A673 (cell line): ENCODE results near the gene TXNDC8.

Experiments
- EZH2 ChIP-seq: fragments of 200-600 bp; sonication (generic); IDR thresholded peaks from 2 replicates; pipeline ENCODE4 v1.6.1; 2017; ENCODE audit warnings: borderline replicate concordance, low read depth, mild to moderate bottlenecking, mixed read lengths, antibody characterized with exemption, low read length; ENCODE audit not compliant: poor library complexity, severe bottlenecking
- TF ChIP-seq, protein P1 (sequence below): fragments of 300-800, 200-600 bp; sonication (generic); conservative IDR thresholded peaks from 2 replicates; pipeline ENCODE4 v1.5.1; 2017; ENCODE audit warnings: low read depth, mild to moderate bottlenecking, antibody characterized with exemption, low read length, moderate library complexity, mixed read lengths

DNA sequence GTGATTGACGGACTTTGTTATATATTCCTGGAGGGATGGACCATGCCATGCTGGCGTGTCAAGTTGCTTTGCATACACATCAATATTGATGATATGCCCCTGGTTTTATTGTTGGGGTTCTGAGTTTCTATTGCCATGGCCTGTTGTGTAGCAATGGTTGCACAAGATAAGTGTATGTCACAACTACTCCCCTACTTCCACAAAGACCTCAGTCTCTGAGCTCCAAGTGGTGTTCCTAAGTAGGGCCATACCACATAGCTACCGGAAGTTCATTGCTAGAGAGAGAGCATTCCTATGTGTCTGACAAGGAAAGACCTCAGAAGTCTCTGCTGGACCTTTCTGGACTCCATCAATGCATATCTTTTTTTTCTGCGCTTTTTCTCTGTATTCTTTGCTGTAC lies 19.8 kb downstream of the TXNDC8 start:
- TF ChIP-seq, protein P1, sequence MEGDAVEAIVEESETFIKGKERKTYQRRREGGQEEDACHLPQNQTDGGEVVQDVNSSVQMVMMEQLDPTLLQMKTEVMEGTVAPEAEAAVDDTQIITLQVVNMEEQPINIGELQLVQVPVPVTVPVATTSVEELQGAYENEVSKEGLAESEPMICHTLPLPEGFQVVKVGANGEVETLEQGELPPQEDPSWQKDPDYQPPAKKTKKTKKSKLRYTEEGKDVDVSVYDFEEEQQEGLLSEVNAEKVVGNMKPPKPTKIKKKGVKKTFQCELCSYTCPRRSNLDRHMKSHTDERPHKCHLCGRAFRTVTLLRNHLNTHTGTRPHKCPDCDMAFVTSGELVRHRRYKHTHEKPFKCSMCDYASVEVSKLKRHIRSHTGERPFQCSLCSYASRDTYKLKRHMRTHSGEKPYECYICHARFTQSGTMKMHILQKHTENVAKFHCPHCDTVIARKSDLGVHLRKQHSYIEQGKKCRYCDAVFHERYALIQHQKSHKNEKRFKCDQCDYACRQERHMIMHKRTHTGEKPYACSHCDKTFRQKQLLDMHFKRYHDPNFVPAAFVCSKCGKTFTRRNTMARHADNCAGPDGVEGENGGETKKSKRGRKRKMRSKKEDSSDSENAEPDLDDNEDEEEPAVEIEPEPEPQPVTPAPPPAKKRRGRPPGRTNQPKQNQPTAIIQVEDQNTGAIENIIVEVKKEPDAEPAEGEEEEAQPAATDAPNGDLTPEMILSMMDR, result no peak
- no peak for TF ChIP-seq EZH2
